HL-60 (cell line): ENCODE measurements around the gene S100A6.
"Not testable (repeated sequence)": the region's sequence is repeated elsewhere in the genome, so short reads cannot be mapped to it uniquely, and the experiment has no call there.

ENCODE experiments used
- DNase-seq, 2 experiments: peaks; one replicate each; pipeline ENCODE4 v3.0.0-alpha.2; 2010 to 2020; ENCODE audit warnings: low read depth in 1 of 2, low spot score in 1 of 2
- H3K27ac ChIP-seq: fragments of 250-450 bp; sonication (Bioruptor Pico); replicated peaks from 2 replicates; pipeline ENCODE4 v1.5.1; 2020; ENCODE audit warnings: mild to moderate bottlenecking, moderate library complexity
- H3K27me3 ChIP-seq: fragments of 250-450 bp; sonication (Bioruptor Pico); 2 replicates; pipeline ENCODE4 v1.5.1; 2021; ENCODE audit warnings: mild to moderate bottlenecking, moderate library complexity; ENCODE audit not compliant: insufficient read depth, poor library complexity, severe bottlenecking
- H3K4me3 ChIP-seq: replicated peaks from 2 replicates; pipeline ENCODE4 v1.5.1; 2011; ENCODE audit warnings: mild to moderate bottlenecking, control low read depth, low read length; ENCODE audit not compliant: insufficient read depth
- GABPA ChIP-seq: IDR thresholded peaks from 2 replicates; pipeline ENCODE4 v1.6.1; 2012; ENCODE audit warnings: low read depth
- POLR2AphosphoS5 ChIP-seq: IDR thresholded peaks from 2 replicates; pipeline ENCODE4 v1.6.1; 2012; ENCODE audit warnings: low read depth
- SPI1 ChIP-seq: IDR thresholded peaks from 2 replicates; pipeline ENCODE4 v1.6.1; 2012; ENCODE audit warnings: low read depth, mild to moderate bottlenecking, borderline replicate concordance
- TF ChIP-seq, protein P1 (sequence below): IDR thresholded peaks from 2 replicates; pipeline ENCODE4 v1.6.1; 2012; ENCODE audit warnings: low read depth; ENCODE audit not compliant: insufficient replicate concordance
- TF ChIP-seq, protein P2 (sequence below): IDR thresholded peaks from one replicate; pipeline ENCODE4 v1.5.1; 2011; ENCODE audit warnings: low read length, control low read depth, inconsistent platforms; ENCODE audit not compliant: insufficient read depth

S100A6 gene

DNA sequence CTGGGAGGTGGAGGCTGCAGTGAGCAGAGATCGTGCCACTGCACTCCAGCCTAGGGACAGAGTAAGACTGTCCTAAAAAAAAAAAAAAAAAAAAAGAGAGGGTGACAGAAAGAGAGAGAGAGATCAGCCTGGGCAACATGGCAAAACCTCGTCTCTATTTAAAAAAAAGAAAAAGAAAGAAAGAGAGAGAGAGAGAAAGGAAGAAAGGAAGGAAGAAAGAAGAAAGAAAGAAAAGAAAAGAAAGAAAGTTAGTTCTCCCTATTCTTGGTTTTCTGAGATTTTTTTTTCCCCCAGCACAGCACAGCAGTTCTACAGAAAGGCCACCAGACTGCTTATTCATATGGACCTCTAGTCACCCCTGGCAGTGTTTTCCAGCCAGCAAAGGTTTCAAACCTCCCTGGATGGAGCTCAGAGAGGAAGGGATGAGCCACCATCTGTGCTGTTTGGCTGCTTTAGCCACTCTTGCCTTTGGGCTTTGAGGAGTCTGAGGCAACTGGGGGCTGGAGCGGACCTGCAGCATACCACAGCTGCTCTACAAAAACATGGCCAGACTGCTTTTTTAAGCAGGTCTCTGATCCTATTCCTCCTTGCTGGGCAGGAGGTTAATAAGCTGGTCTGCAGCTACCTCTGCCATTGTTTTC, 10.6 kb downstream of the S100A6 start:
- no peak for TF ChIP-seq GABPA
- TF ChIP-seq SPI1 = no peak
- Histone ChIP-seq H3K27ac (no peak overlapping the region), H3K4me3 (no peak overlapping the region), H3K27me3 (no peaks in the 10 kb centered on the region)
- DNase-seq = no peak

DNA sequence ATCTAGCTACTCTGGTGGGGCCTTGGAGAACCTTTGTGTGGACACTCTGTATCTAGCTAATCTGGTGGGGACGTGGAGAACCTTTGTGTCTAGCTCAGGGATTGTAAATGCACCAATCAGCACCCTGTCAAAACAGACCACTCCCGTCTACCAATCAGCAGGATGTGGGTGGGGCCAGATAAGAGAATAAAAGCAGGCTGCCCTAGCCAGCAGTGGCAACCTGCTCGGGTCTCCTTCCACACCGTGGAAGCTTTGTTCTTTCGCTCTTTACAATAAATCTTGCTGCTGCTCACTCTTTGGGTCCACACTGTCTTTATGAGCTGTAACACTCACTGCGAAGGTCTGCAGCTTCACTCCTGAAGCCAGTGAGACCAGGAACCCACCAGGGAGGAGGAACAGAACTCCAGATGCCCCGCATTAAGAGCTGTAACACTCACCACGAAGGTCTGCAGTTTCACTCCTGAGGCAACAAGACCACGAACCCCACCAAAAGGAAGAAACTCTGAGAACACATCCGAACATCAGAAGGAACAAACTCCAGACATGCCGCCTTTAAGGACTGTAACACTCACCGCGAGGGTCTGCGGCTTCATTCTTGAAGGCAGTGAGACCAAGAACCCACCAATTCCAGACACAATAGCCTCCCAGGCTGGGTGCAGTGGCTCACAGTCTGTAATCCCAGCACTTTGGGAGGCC, 13.3 kb downstream of the S100A6 start:
- not testable (repeated sequence) for DNase-seq, H3K27me3 ChIP-seq, H3K27ac ChIP-seq, H3K4me3 ChIP-seq

DNA sequence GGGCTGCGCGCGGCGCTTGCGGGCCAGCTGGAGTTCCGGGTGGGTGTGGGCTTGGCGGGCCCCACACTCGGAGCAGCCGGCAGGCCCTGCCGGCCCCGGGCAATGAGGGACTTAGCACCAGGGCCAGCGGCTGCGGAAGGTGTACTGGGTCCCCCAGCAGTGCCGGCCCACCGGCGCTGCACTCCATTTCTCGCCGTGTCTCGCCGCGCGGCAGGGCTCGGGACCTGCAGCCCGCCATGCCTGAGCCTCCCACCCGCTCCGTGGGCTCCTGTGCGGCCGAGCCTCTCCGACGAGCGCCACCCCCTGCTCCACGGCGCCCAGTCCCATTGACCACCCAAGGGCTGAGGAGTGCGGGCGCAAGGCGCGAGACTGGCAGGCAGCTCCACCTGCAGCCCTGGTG, 14.0 kb downstream of the S100A6 start:
- DNase-seq, H3K27ac ChIP-seq, H3K4me3 ChIP-seq, H3K27me3 ChIP-seq: not testable (repeated sequence)

DNA sequence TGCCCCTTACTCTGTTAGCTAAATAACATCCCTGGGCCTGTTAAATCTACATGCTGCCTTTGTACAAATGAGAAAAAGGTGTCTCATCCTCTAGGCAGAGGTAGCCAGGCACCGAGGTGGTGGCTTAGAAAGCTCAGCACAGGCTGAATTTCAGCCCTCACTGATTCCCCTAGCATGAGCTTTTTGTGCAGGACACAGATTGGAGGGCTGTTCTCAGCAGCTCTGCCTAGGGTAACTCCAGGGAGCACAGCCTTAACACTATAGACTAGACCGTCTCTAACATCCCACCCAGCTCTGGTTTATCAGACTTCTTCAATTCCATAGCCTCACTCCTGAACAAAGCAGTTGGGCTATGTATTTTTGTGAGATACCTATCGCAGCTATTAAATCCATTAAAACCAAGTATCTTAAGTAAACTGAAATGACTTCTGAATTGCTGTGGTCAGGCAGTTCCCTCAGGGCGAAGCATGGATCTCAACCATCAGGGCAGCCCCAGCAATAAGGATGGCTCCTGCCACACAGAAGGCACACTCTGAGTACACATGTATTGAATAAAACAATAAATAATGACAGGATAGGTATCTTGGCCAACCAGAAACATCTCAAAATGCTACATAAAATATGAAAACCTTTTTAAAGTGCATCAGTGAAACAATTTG, 14.8 kb downstream of the S100A6 start:
- no peak overlapping the region for H3K27ac ChIP-seq
- TF ChIP-seq SPI1 (no peak), POLR2AphosphoS5 (no peak), GABPA (no peak)
- TF ChIP-seq, protein P1, sequence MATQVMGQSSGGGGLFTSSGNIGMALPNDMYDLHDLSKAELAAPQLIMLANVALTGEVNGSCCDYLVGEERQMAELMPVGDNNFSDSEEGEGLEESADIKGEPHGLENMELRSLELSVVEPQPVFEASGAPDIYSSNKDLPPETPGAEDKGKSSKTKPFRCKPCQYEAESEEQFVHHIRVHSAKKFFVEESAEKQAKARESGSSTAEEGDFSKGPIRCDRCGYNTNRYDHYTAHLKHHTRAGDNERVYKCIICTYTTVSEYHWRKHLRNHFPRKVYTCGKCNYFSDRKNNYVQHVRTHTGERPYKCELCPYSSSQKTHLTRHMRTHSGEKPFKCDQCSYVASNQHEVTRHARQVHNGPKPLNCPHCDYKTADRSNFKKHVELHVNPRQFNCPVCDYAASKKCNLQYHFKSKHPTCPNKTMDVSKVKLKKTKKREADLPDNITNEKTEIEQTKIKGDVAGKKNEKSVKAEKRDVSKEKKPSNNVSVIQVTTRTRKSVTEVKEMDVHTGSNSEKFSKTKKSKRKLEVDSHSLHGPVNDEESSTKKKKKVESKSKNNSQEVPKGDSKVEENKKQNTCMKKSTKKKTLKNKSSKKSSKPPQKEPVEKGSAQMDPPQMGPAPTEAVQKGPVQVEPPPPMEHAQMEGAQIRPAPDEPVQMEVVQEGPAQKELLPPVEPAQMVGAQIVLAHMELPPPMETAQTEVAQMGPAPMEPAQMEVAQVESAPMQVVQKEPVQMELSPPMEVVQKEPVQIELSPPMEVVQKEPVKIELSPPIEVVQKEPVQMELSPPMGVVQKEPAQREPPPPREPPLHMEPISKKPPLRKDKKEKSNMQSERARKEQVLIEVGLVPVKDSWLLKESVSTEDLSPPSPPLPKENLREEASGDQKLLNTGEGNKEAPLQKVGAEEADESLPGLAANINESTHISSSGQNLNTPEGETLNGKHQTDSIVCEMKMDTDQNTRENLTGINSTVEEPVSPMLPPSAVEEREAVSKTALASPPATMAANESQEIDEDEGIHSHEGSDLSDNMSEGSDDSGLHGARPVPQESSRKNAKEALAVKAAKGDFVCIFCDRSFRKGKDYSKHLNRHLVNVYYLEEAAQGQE = no peak
- H3K27me3 ChIP-seq = no peaks in the 10 kb centered on the region

DNA sequence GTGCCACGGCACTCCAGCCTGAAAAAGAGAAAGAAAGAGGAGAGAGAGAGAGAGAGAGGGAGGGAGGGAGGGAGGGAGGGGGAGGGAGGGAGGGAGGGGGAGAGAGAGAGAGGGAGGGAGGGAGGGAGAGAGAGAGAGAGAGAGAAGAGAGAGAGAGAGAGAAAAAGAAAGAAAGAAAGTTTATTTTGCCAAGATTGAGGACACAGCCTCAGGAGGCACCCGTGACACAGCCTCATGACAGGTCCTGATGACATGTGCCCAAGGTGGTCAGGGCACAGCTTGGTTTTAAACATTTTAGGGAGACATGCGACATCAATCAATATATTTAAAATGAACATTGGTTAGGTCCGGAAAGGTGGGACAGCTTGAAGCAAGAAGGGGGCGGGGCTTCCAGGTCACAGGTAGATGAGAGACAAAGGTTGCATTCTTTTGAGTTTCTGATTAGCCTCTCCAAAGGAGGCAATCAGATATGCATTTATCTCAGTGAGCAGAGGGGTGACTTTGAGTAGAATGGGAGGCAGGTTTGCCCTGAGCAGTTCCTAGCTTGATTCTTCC, 15.6 kb downstream of the S100A6 start:
- H3K27ac ChIP-seq, DNase-seq, H3K4me3 ChIP-seq, H3K27me3 ChIP-seq: not testable (repeated sequence)

More for the DNA sequence above, 14.8 kb downstream of the S100A6 start:
- DNase-seq = no peak
- H3K4me3 ChIP-seq = no peak overlapping the region

DNA sequence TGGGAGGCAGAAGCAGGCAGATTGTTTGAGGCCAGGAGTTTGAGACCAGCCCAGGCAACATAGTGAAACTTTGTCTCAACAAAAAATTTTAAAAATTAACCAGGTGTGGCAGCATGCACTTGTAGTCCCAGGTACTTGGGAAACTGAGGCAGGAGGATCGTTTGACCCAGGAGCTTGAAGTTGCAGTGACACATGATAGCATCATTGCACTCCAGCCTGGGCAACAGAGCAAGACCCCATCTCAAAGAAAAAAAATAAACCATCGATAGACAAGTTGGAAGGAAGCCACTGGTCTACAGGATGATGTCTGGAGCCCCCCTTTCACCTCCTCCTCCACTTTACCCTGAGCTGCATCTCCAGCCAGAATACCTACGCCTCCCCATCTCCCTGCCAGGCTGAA, 16.5 kb downstream of the S100A6 start:
- DNase-seq = no peak
- no peak overlapping the region for H3K4me3 ChIP-seq
- no peak overlapping the region for H3K27ac ChIP-seq
- no peak for TF ChIP-seq SPI1
- TF ChIP-seq, protein P2, sequence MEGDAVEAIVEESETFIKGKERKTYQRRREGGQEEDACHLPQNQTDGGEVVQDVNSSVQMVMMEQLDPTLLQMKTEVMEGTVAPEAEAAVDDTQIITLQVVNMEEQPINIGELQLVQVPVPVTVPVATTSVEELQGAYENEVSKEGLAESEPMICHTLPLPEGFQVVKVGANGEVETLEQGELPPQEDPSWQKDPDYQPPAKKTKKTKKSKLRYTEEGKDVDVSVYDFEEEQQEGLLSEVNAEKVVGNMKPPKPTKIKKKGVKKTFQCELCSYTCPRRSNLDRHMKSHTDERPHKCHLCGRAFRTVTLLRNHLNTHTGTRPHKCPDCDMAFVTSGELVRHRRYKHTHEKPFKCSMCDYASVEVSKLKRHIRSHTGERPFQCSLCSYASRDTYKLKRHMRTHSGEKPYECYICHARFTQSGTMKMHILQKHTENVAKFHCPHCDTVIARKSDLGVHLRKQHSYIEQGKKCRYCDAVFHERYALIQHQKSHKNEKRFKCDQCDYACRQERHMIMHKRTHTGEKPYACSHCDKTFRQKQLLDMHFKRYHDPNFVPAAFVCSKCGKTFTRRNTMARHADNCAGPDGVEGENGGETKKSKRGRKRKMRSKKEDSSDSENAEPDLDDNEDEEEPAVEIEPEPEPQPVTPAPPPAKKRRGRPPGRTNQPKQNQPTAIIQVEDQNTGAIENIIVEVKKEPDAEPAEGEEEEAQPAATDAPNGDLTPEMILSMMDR = no peak
- no peak for TF ChIP-seq GABPA
- TF ChIP-seq, protein P1 = no peak
- TF ChIP-seq POLR2AphosphoS5 = no peak
- no peaks in the 10 kb centered on the region for H3K27me3 ChIP-seq
